Trophoblast cell (in vitro differentiated cells and primary cell): ENCODE results near the gene LRRC17.
A peak's percentile ranks its signal among the peaks of the same experiment; 100 is the strongest.

ENCODE experiments used
- DNase-seq, 2 donors: peaks; one replicate each; pipeline ENCODE4 v3.0.0-alpha.2; 2016
- H2AFZ ChIP-seq: 2 replicates; pipeline ENCODE4 v1.6.1; 2013; ENCODE audit warnings: low read length, moderate library complexity, mild to moderate bottlenecking; ENCODE audit not compliant: insufficient read depth, poor library complexity
- H2AK5ac ChIP-seq: 2 replicates; pipeline ENCODE4 v1.6.1; 2013; ENCODE audit warnings: mild to moderate bottlenecking, low read length
- H2BK120ac ChIP-seq: 2 replicates; pipeline ENCODE4 v1.6.1; 2013; ENCODE audit warnings: low read length, mild to moderate bottlenecking, moderate library complexity; ENCODE audit not compliant: insufficient read depth, poor library complexity
- H2BK12ac ChIP-seq: 2 replicates; pipeline ENCODE4 v1.6.1; 2013; ENCODE audit warnings: mild to moderate bottlenecking, low read length, moderate library complexity
- H2BK5ac ChIP-seq: 2 replicates; pipeline ENCODE4 v1.6.1; 2013; ENCODE audit warnings: low read length, low read depth, moderate library complexity, mild to moderate bottlenecking; ENCODE audit not compliant: poor library complexity
- H3K14ac ChIP-seq: 2 replicates; pipeline ENCODE4 v1.6.1; 2013; ENCODE audit warnings: mild to moderate bottlenecking, low read length
- H3K18ac ChIP-seq: 2 replicates; pipeline ENCODE4 v1.6.1; 2013; ENCODE audit warnings: mild to moderate bottlenecking, low read length
- H3K23ac ChIP-seq: 2 replicates; pipeline ENCODE4 v1.6.1; 2013; ENCODE audit warnings: low read length
- H3K27ac ChIP-seq: 2 replicates; pipeline ENCODE4 v1.5.1; 2013; ENCODE audit warnings: low read depth, mild to moderate bottlenecking, inconsistent platforms, low read length, moderate library complexity
- H3K27me3 ChIP-seq: 2 replicates; pipeline ENCODE4 v1.6.1; 2013; ENCODE audit warnings: inconsistent platforms, mild to moderate bottlenecking, low read length, moderate library complexity; ENCODE audit not compliant: insufficient read depth
- H3K36me3 ChIP-seq, 2 experiments: 1 replicate in 1 of 2; 2 replicates in 1 of 2; pipeline ENCODE4 v1.6.1; 2013; ENCODE audit warnings: low read length in 2 of 2, mild to moderate bottlenecking in 2 of 2, moderate library complexity in 1 of 2; ENCODE audit not compliant: insufficient read depth in 2 of 2, control insufficient read depth in 1 of 2
- H3K4ac ChIP-seq: 2 replicates; pipeline ENCODE4 v1.6.1; 2013; ENCODE audit warnings: low read depth, mild to moderate bottlenecking, low read length, moderate library complexity
- H3K4me1 ChIP-seq, 2 experiments: 1 replicate in 1 of 2; 2 replicates in 1 of 2; pipeline ENCODE4 v1.6.1; 2013; ENCODE audit warnings: low read length in 2 of 2, mild to moderate bottlenecking in 2 of 2, moderate library complexity in 1 of 2; ENCODE audit not compliant: insufficient read depth in 2 of 2, control insufficient read depth in 1 of 2
- H3K4me2 ChIP-seq: 2 replicates; pipeline ENCODE4 v1.6.1; 2013; ENCODE audit warnings: inconsistent platforms, mild to moderate bottlenecking, low read length, moderate library complexity
- H3K4me3 ChIP-seq: 2 replicates; pipeline ENCODE4 v1.5.1; 2013; ENCODE audit warnings: mild to moderate bottlenecking, low read depth, low read length, inconsistent platforms
- H3K79me1 ChIP-seq: one replicate; pipeline ENCODE4 v1.6.1; 2013; ENCODE audit warnings: low read length
- H3K79me2 ChIP-seq: 2 replicates; pipeline ENCODE4 v1.6.1; 2013; ENCODE audit warnings: low read length, mild to moderate bottlenecking; ENCODE audit not compliant: control insufficient read depth, insufficient read depth, poor library complexity
- H3K9ac ChIP-seq: 2 replicates; pipeline ENCODE4 v1.6.1; 2013; ENCODE audit warnings: mild to moderate bottlenecking, low read length
- H3K9me3 ChIP-seq: 2 replicates; pipeline ENCODE4 v1.6.1; 2013; ENCODE audit warnings: low read depth, mild to moderate bottlenecking, control low read depth, inconsistent platforms, low read length; ENCODE audit not compliant: insufficient read depth
- H4K12ac ChIP-seq: 2 replicates; pipeline ENCODE4 v1.6.1; 2013; ENCODE audit warnings: low read depth, mild to moderate bottlenecking, low read length, moderate library complexity
- H4K8ac ChIP-seq: 2 replicates; pipeline ENCODE4 v1.6.1; 2013; ENCODE audit warnings: low read depth, mild to moderate bottlenecking, low read length, moderate library complexity
- H4K91ac ChIP-seq: one replicate; pipeline ENCODE4 v1.6.1; 2013; ENCODE audit warnings: low read depth, mild to moderate bottlenecking, low read length, moderate library complexity
- whole genome bisulfite sequencing: extraction: QIAGEN DNeasy Blood & Tissue Kit; methylation state at CpG from one replicate; pipeline ENCODE4 v1.1.7; 2013; ENCODE audit warnings: missing lambda C conversion rate; ENCODE audit not compliant: insufficient read length, insufficient coverage; ENCODE audit errors: extremely low coverage; 5-methylcytosine and 5-hydroxymethylcytosine counted together

The LRRC17 gene

DNA sequence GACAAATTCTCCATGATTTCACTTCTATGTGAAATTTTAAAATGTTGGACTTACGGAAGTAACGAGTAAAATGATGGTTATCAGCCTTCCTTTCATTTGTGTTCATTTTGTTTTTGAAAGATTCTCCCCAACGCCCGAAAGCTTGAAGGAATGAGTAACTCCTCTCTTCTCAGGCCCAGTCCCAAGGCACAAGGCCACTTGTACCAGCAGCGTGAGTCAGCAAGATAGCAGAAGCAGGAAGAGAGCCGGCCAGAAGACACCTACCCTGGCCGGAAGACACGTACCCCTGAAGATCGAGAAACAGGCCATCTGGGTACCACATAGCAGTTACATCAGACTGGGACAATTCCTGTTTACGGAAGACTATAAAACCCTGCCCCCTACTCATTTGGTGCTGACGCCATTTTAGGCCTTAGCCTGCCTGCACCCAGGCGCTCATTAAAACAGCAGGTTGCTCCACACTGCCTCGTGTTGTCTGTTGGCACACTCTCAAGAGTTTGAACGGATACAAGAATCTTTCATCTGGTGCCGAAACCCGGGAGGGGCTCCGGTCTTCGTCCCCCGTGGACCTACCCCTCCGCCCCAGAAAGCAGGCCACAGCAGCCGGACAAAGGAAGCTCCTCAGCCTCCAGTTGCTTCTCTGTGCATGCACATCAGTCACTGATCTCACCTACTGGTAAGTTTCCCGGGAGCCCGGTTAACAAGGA is 60.4 kb downstream of the LRRC17 start:
- Histone ChIP-seq H3K27me3 (no peaks in the 10 kb centered on the region), H2AK5ac (no peak overlapping the region), H3K4ac (no peak overlapping the region), H3K18ac (no peak overlapping the region), H3K14ac (no peak overlapping the region), H3K27ac (no peak overlapping the region), H3K4me3 (no peak overlapping the region), H3K79me1 (no peaks in the 10 kb centered on the region), H2BK5ac (no peak overlapping the region), H3K4me1 (no peaks in the 10 kb centered on the region), H2BK120ac (no peak overlapping the region), H3K9me3 (no peaks in the 10 kb centered on the region), H4K12ac (no peak overlapping the region), H3K9ac (no peak overlapping the region), H3K23ac (no peak overlapping the region), H3K4me2 (no peak overlapping the region), H3K79me2 (no peaks in the 10 kb centered on the region), H4K91ac (no peak overlapping the region), H3K36me3 (no peaks in the 10 kb centered on the region), H4K8ac (no peak overlapping the region), H2AFZ (no peak overlapping the region), H2BK12ac (no peak overlapping the region)
- peak; percentile 42 to 71 for DNase-seq
- WGBS: no CpG with 5 or more reads among the region's 23 CpGs

- Histone ChIP-seq H3K4me2 (no peak overlapping the region), H3K4ac (no peak overlapping the region), H3K36me3 (no peaks in the 10 kb centered on the region), H3K14ac (no peak overlapping the region), H2BK12ac (no peak overlapping the region), H3K23ac (no peak overlapping the region), H3K9ac (no peak overlapping the region), H3K79me1 (no peaks in the 10 kb centered on the region), H2BK120ac (no peak overlapping the region), H2AFZ (no peak overlapping the region), H2BK5ac (no peak overlapping the region), H3K4me3 (no peak overlapping the region), H3K18ac (no peak overlapping the region), H4K12ac (no peak overlapping the region), H3K27ac (no peak overlapping the region), H3K4me1 (no peaks in the 10 kb centered on the region), H2AK5ac (no peak overlapping the region), H3K9me3 (no peaks in the 10 kb centered on the region), H3K79me2 (no peaks in the 10 kb centered on the region), H4K91ac (no peak overlapping the region), H4K8ac (no peak overlapping the region), H3K27me3 (no peaks in the 10 kb centered on the region)
- no peak for DNase-seq
- 100% methylated on average over 3 of the region's 15 CpGs for WGBS
Measured at GRCh38 chr7:102974366-102975236, 61.8 kb downstream of the LRRC17 start.

- Histone ChIP-seq H4K8ac (no peak overlapping the region), H2AFZ (no peak overlapping the region), H2BK5ac (no peak overlapping the region), H2AK5ac (no peak overlapping the region), H3K4me1 (no peaks in the 10 kb centered on the region), H3K79me1 (no peaks in the 10 kb centered on the region), H3K14ac (no peak overlapping the region), H2BK12ac (no peak overlapping the region), H3K9ac (no peak overlapping the region), H3K36me3 (no peaks in the 10 kb centered on the region), H4K91ac (no peak overlapping the region), H3K4me2 (no peak overlapping the region), H3K79me2 (no peaks in the 10 kb centered on the region), H3K4me3 (no peak overlapping the region), H2BK120ac (no peak overlapping the region), H3K4ac (no peak overlapping the region), H3K27ac (no peak overlapping the region), H3K23ac (no peak overlapping the region), H3K9me3 (no peaks in the 10 kb centered on the region), H4K12ac (no peak overlapping the region), H3K18ac (no peak overlapping the region), H3K27me3 (no peaks in the 10 kb centered on the region)
- no peak for DNase-seq
- WGBS: no CpG with 5 or more reads among the region's 8 CpGs
Measured at GRCh38 chr7:102975854-102976253, 63.1 kb downstream of the LRRC17 start.

GRCh38 chr7:102976493-102976892 is 63.7 kb downstream of the LRRC17 start:
- H3K79me2 ChIP-seq: no peaks in the 10 kb centered on the region

More at GRCh38 chr7:102976493-102976892, 63.7 kb downstream of the LRRC17 start:
- no peak overlapping the region for H3K4me3 ChIP-seq
- no peaks in the 10 kb centered on the region for H3K27me3 ChIP-seq
- H2AFZ ChIP-seq: no peak overlapping the region
- no peak overlapping the region for H3K18ac ChIP-seq
- no peak overlapping the region for H4K12ac ChIP-seq
- H3K27ac ChIP-seq: no peak overlapping the region
- H3K9ac ChIP-seq: no peak overlapping the region
- no peak overlapping the region for H3K4me2 ChIP-seq
- WGBS: 100% methylated on average over 4 of the region's 8 CpGs
- no peak overlapping the region for H3K4ac ChIP-seq
- no peak overlapping the region for H3K23ac ChIP-seq
- no peak overlapping the region for H2BK12ac ChIP-seq
- no peaks in the 10 kb centered on the region for H3K36me3 ChIP-seq
- no peak overlapping the region for H3K14ac ChIP-seq
- no peaks in the 10 kb centered on the region for H3K79me1 ChIP-seq
- DNase-seq: no peak
- H4K91ac ChIP-seq: no peak overlapping the region
- no peaks in the 10 kb centered on the region for H3K4me1 ChIP-seq
- H4K8ac ChIP-seq: no peak overlapping the region
- no peaks in the 10 kb centered on the region for H3K9me3 ChIP-seq
- no peak overlapping the region for H2AK5ac ChIP-seq
- no peak overlapping the region for H2BK120ac ChIP-seq
- no peak overlapping the region for H2BK5ac ChIP-seq
